Stimulated activated CD8-positive, alpha-beta memory T cell treated with anti-CD3 and anti-CD28 coated beads, Interleukin-7, amount 100 ng/mL, for 48 hours (primary cell): ENCODE results near the gene LRIF1.

Source experiments
- DNase-seq, 2 donors: peaks; one replicate each; pipeline ENCODE4 v3.0.0-alpha.2; 2020; ENCODE audit warnings: low read depth in 1 of 2; ENCODE audit errors: extremely low read depth in 1 of 2

Gene LRIF1

DNA sequence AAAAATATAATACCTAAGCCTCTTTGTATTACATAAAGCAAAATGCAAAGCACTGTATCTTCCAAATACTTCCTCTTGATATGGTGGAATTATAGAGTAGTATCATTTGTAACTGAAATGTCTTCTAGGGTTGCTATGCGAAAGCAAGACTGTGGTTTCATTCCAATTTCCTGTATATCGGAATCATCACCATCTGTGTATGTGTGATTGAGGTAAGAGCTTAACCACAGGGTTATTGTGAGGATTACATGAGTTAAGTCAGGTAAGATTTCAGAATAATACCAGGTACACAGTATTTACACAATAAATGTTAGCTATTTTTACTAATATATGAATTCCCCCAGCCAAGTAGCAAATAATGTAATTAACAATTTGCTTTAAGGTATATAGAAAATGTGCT lies 66.0 kb downstream of the LRIF1 start:
- no peak for DNase-seq
